AG04450 (cell line): ENCODE results near the gene PHOX2A. TPM values are rescaled to one million over a fixed set of nuclear protein-coding genes. Genes with fewer than 3 reads are reported as not detected.

Experiments
- CTCF ChIA-PET: fragments of 300-600, 350-600 bp; formaldehyde crosslinking; extraction: SDS; loops from one replicate; lab custom pipeline; 2022; ENCODE audit warnings: antibody characterized with exemption, inconsistent platforms; lab: Charles Lee
- POLR2A ChIA-PET: fragments of 350-600 bp; formaldehyde crosslinking; extraction: SDS; loops from one replicate; lab custom pipeline; 2021; ENCODE audit warnings: antibody characterized with exemption, inconsistent platforms; lab: Yijun Ruan, JAX
- DNase-seq: peaks from one replicate; pipeline ENCODE4 v3.0.0-alpha.2; 2011; ENCODE audit warnings: low read depth, low spot score
- H3K27ac ChIP-seq: one replicate; pipeline ENCODE4 v1.5.1; 2012; ENCODE audit warnings: low read depth, low read length, control low read depth
- H3K27me3 ChIP-seq: one replicate; pipeline ENCODE4 v1.6.0; 2012; ENCODE audit warnings: low read length; ENCODE audit not compliant: control insufficient read depth, insufficient read depth
- H3K4me3 ChIP-seq: 2 replicates; pipeline ENCODE4 v1.5.1; 2011; ENCODE audit warnings: mild to moderate bottlenecking, low read depth, low read length, control low read depth
- H3K9me3 ChIP-seq: 2 replicates; pipeline ENCODE4 v1.5.1; 2012; ENCODE audit warnings: low read length; ENCODE audit not compliant: control insufficient read depth, insufficient read depth
- CTCF ChIP-seq: IDR thresholded peaks from 2 replicates; pipeline ENCODE4 v1.5.1; 2011; ENCODE audit warnings: low read depth, low read length, control low read depth, inconsistent platforms
- polyA plus RNA-seq: library from polyadenylated mRNA; depleted of rRNA; stranded (reverse); fragments of >200 nt; gene quantifications from 2 replicates; pipeline ENCODE4 v1.2.3, GENCODE V29; 2011

Gene PHOX2A
- polyA plus RNA-seq, 1 experiment: not detected

DNA sequence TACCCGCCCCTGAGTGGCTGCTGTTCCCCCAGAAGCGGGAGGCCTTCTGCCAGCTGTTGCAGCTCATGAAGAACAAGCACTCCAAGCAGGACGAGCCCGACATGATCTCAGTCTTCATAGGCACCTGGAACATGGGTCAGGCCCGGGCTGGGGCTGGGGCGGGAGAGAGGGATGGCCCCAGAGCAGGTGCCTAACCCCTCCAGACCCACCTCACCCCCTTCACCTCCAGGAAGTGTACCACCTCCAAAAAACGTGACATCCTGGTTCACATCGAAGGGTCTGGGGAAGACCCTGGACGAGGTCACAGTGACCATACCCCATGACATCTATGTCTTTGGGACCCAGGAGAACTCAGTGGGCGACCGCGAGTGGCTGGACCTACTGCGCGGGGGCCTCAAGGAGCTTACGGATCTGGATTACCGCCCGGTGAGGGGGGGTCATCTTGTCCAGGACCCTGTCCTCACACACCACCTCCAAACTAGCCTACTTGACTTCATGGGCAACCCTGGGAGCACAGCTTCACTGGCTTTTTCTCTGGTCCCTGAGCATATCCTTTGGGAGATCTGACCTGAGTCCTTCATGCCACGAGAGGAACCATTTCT, 13.1 kb downstream of the PHOX2A start:
- H3K27ac ChIP-seq: no peak overlapping the region
- H3K27me3 ChIP-seq: no peaks in the 10 kb centered on the region
- ChIA-PET CTCF (no interaction called here), POLR2A (no interaction called here)
- H3K4me3 ChIP-seq: no peak overlapping the region
- no peaks in the 10 kb centered on the region; the same call in 1 of the 2 replicates for H3K9me3 ChIP-seq
- no peak for DNase-seq
- no peak for TF ChIP-seq CTCF

DNA sequence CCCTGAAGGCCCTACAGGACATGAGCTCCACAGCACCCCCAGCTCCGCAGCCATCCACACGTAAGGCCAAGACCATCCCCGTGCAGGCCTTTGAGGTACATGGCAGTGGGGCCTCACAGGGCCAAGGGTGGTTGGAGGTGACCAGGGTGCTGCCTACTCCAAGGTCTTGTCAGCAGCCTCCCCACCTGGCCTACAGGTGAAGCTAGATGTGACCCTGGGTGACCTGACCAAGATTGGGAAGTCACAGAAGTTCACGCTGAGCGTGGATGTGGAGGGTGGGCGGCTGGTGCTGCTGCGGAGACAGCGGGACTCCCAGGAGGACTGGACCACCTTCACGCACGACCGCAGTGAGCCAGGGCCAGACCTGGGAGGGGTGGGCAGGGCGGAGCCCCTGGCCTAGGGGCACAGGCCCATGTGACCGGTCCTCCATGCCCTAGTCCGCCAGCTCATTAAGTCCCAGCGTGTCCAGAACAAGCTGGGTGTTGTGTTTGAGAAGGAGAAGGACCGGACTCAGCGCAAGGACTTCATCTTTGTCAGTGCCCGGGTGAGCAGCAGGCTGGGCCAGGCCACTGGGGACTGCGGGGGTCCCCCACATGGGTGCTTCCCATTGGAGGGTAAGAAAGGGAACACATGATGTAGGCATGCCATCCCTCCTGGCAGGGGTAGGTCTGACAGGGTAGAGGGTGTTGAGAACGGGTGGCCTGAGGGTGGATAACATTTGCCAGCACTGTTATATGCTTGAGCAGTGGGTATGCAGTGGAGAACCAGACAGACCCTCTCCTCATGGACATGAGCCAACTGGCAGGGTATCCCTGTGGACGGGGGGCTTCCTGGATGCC, 13.8 kb downstream of the PHOX2A start:
- no peaks in the 10 kb centered on the region; the same call in 1 of the 2 replicates for H3K9me3 ChIP-seq
- no peak for TF ChIP-seq CTCF
- no peak for DNase-seq
- CTCF ChIA-PET: interaction anchor here (0.6 to 0.8 kb wide), 2 partner anchors 157 to 201 kb away, joined by 3 to 5 read pairs; no protein-coding TSS in a partner anchor
- H3K27ac ChIP-seq: no peak overlapping the region
- no peak overlapping the region for H3K4me3 ChIP-seq
- no peaks in the 10 kb centered on the region for H3K27me3 ChIP-seq
- POLR2A ChIA-PET: no interaction called here

- no peaks in the 10 kb centered on the region for H3K27me3 ChIP-seq
- no peaks in the 10 kb centered on the region; the same call in 1 of the 2 replicates for H3K9me3 ChIP-seq
- ChIA-PET CTCF (interaction anchor here (0.6 to 0.8 kb wide), 2 partner anchors 156 to 202 kb away, joined by 3 to 5 read pairs; no protein-coding TSS in a partner anchor), POLR2A (no interaction called here)
- H3K4me3 ChIP-seq: no peak overlapping the region
- H3K27ac ChIP-seq: no peak overlapping the region
- TF ChIP-seq CTCF: no peak
- DNase-seq: no peak
These were observed 14.5 kb downstream of the PHOX2A start for GRCh38 chr11:72229336-72229924.

DNA sequence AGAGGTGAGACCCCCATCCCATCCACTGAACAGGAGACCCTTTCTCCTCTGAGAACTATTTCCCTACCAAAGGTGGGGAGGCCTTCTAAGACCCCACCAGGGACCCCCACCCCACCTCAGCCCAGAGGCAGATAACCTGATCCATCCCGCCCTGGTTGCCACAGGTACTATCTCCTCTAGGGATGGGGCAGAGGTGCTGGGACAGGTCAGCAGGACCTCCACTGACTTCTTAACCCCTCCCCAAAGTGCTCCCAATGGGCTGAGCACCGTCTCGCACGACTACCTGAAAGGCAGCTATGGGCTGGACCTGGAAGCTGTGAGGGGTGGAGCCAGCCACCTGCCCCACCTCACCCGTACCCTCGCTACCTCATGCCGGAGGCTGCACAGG, 15.1 kb downstream of the PHOX2A start:
- DNase-seq: no peak
- Histone ChIP-seq H3K27ac (no peak overlapping the region), H3K9me3 (no peaks in the 10 kb centered on the region; the same call in 1 of the 2 replicates), H3K4me3 (no peak overlapping the region), H3K27me3 (no peaks in the 10 kb centered on the region)
- TF ChIP-seq CTCF: no peak
- POLR2A ChIA-PET: no interaction called here
- CTCF ChIA-PET: interaction anchor here (1.5 kb wide), 1 partner anchor 9 kb away, joined by 9 read pairs; no protein-coding TSS in a partner anchor
